ENCODE data around the gene NTM. TPM values are rescaled to one million over a fixed set of nuclear protein-coding genes. Genes with fewer than 3 reads are reported as not detected.

Gene NTM
- total RNA-seq, 2 donors from 2014 or later = not detected

- TF ChIP-seq CTCF (IDR thresholded peaks at IDR 0.05) = no peak
- Histone ChIP-seq H3K27ac (no peak overlapping the region), H3K9me3 (no peaks in the 10 kb centered on the region), H3K36me3 (no peaks in the 10 kb centered on the region), H3K4me1 (ENCODE audit: control insufficient read depth in 1 of 2, low read depth in 2 of 2) (no peaks in the 10 kb centered on the region), H3K4me3 (no peak overlapping the region), H3K27me3 (replicated peaks; ENCODE audit: insufficient read depth) (no peaks in the 10 kb centered on the region)
- ATAC-seq (ENCODE audit: insufficient number of reproducible peaks, low FRiP score, low read depth) = no peak
- DNase-seq (ENCODE audit: low spot score) = no peak
These were observed 269.9 kb downstream of the NTM start for GRCh38 chr11:131640320-131640719.

DNA sequence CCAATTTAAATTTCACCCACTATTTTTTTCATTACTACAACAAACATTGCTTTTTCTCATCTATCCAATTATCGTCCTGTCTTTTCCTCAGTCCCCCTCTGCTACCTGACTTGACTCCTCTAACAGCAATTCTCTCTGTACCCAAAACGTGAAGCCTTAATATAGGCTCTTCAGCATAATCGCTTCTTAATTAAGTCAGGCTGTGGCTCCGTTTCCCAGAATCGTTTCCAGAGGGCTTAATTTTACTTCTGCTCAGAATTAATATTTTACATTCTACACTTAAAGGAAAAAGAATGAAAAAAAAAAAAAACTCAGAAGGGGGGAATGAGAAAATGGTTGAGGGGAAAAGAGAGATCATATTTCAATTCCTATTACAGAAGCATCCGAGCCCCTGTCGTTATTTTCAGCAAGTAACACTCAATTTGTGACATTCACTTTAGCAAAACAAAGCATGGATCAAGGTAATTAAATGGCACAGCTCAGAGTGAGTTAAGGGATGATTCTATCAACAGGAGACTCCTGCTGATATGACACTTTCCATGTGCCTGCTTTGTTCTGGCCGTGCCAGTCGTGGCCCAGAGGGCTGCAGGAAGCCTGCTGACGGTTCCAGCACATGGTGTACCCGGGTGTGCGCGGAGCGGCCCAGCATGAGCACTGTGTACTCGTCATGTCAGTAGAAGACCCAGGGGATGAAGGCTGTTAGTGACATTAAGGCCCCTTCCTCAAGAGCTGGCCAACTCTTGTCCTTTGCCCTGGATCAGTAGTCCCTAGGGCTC lies 272.5 kb downstream of the NTM start:
- DNase-seq (ENCODE audit: low spot score) (no peak), ATAC-seq (ENCODE audit: insufficient number of reproducible peaks, low FRiP score, low read depth) (no peak)
- Histone ChIP-seq H3K36me3 (no peaks in the 10 kb centered on the region), H3K27me3 (replicated peaks; ENCODE audit: insufficient read depth) (no peaks in the 10 kb centered on the region), H3K9me3 (no peaks in the 10 kb centered on the region), H3K27ac (no peak overlapping the region), H3K4me1 (ENCODE audit: control insufficient read depth in 1 of 2, low read depth in 2 of 2) (no peaks in the 10 kb centered on the region), H3K4me3 (no peak overlapping the region)
- TF ChIP-seq CTCF (IDR thresholded peaks at IDR 0.05) = no peak

DNA sequence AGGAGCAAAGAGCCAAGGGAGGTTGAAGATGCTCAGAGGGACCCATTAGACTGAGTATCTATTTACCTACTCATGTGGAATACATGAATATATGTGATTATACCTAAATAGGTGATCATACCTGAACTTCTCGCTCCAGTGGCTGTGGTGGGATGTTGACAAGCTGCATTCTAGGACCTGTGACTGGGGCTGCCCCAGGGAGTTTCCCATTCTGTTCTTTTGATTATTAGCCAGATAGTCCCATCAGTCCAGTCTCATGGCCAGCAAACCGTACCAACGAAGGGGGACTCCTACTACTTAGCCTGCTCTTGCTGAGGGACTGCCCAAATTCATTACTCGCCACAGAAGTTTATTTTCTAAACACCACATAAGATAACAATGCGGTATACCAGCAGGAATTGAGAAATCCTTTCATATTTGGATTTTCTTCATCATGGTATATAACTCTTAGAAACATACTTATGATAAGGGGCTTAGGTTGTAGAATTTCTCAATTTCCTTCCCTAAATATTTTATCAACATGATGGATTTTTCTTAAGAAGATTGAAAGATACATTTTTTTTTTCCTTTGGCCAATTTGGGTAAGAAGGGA lies 273.9 kb downstream of the NTM start:
- Histone ChIP-seq H3K27me3 (replicated peaks; ENCODE audit: insufficient read depth) (no peaks in the 10 kb centered on the region), H3K27ac (no peak overlapping the region), H3K4me3 (no peak overlapping the region), H3K36me3 (no peaks in the 10 kb centered on the region), H3K4me1 (ENCODE audit: control insufficient read depth in 1 of 2, low read depth in 2 of 2) (no peaks in the 10 kb centered on the region), H3K9me3 (no peaks in the 10 kb centered on the region)
- ATAC-seq (ENCODE audit: insufficient number of reproducible peaks, low FRiP score, low read depth) (no peak), DNase-seq (ENCODE audit: low spot score) (no peak)
- TF ChIP-seq CTCF (IDR thresholded peaks at IDR 0.05) = no peak

GRCh38 chr11:131645237-131645636 lies 274.8 kb downstream of the NTM start:
- Histone ChIP-seq H3K4me1 (ENCODE audit: control insufficient read depth in 1 of 2, low read depth in 2 of 2) (no peaks in the 10 kb centered on the region), H3K36me3 (no peaks in the 10 kb centered on the region), H3K4me3 (no peak overlapping the region), H3K27ac (no peak overlapping the region), H3K27me3 (replicated peaks; ENCODE audit: insufficient read depth) (no peaks in the 10 kb centered on the region), H3K9me3 (no peaks in the 10 kb centered on the region)
- no peak for TF ChIP-seq CTCF (IDR thresholded peaks at IDR 0.05)
- DNase-seq (ENCODE audit: low spot score) = no peak
- ATAC-seq (ENCODE audit: insufficient number of reproducible peaks, low FRiP score, low read depth) = no peak

DNA sequence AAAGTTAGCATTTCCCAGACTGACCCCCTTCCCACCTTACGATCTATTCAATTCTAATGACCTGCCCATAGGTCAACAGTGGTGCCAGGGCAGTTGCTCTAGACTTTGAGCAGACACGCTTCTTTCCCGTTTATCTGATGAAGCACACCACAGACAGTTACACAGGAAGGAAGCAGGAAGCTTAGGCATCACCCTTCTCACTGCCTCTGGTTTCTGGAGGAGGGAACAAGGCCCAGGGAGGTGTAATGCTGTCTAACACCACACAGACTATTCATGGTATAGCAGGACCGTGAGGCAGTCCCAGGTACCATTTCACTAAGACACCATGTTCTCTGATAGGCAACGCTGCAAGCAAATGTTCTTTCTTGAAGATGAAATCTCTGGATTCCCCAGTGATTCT lies 279.4 kb downstream of the NTM start:
- Histone ChIP-seq H3K27ac (no peak overlapping the region), H3K9me3 (no peaks in the 10 kb centered on the region), H3K27me3 (replicated peaks; ENCODE audit: insufficient read depth) (no peaks in the 10 kb centered on the region), H3K4me1 (ENCODE audit: control insufficient read depth in 1 of 2, low read depth in 2 of 2) (no peaks in the 10 kb centered on the region), H3K4me3 (no peak overlapping the region), H3K36me3 (no peaks in the 10 kb centered on the region)
- no peak for ATAC-seq (ENCODE audit: insufficient number of reproducible peaks, low FRiP score, low read depth)
- no peak for TF ChIP-seq CTCF (IDR thresholded peaks at IDR 0.05)
- no peak for DNase-seq (ENCODE audit: low spot score)
